WTC11 (cell line): Measurements from ENCODE around the gene CFAP97. TPM values are rescaled to one million over a fixed set of nuclear protein-coding genes. Genes with fewer than 3 reads are reported as not detected.

Source experiments
- ATAC-seq: fragments of 200-7000 bp; cut with Tn5 transposase; 2 replicates; pipeline ENCODE4 v1.10.0; 2021; ENCODE audit warnings: mild to moderate bottlenecking, moderate library complexity
- CTCF ChIA-PET: fragments of 300-600 bp; sonication (Branson Sonifier 250); formaldehyde crosslinking; loops from one replicate; lab custom pipeline; 2021; ENCODE audit warnings: antibody characterized with exemption; lab: Charles Lee
- POLR2A ChIA-PET: fragments of 350-600 bp; sonication (Branson Sonifier 250); formaldehyde crosslinking; loops from one replicate; lab custom pipeline; 2021; ENCODE audit warnings: antibody characterized with exemption; lab: Charles Lee
- DNase-seq: peaks from one replicate; pipeline ENCODE4 v3.0.0; 2021; ENCODE audit warnings: low spot score
- H3K27ac Mint-ChIP-seq: 2 replicates; pipeline ENCODE4 v1.8.0; 2021; ENCODE audit warnings: mixed read lengths
- H3K27me3 Mint-ChIP-seq: 2 replicates; pipeline ENCODE4 v1.8.0; 2021; ENCODE audit warnings: low read depth, mild to moderate bottlenecking, moderate library complexity, mixed read lengths
- H3K36me3 Mint-ChIP-seq: 2 replicates; pipeline ENCODE4 v1.8.0; 2021; ENCODE audit warnings: mixed read lengths
- H3K4me1 Mint-ChIP-seq: 2 replicates; pipeline ENCODE4 v1.8.0; 2022; ENCODE audit warnings: mixed read lengths
- H3K4me3 Mint-ChIP-seq: 2 replicates; pipeline ENCODE4 v1.8.0; 2021; ENCODE audit warnings: mild to moderate bottlenecking, moderate library complexity, mixed read lengths
- H3K9me3 Mint-ChIP-seq: 2 replicates; pipeline ENCODE4 v1.8.0; 2021; ENCODE audit warnings: mixed read lengths
- E2F5 ChIP-seq: sonication (generic); formaldehyde crosslinking; IDR thresholded peaks from 2 replicates; pipeline ENCODE4 v1.8.1; 2022; ENCODE audit warnings: mild to moderate bottlenecking, moderate library complexity, missing genetic modification reagents
- HMGA2 ChIP-seq: fragments of 250-450 bp; sonication (Bioruptor Pico); IDR thresholded peaks from 2 replicates; pipeline ENCODE4 v1.4.0; 2021; ENCODE audit warnings: mild to moderate bottlenecking, moderate library complexity
- IRF2 ChIP-seq: sonication (generic); formaldehyde crosslinking; IDR thresholded peaks from 2 replicates; pipeline ENCODE4 v1.8.0; 2022; ENCODE audit warnings: low read depth, missing genetic modification reagents, borderline replicate concordance
- MLX ChIP-seq: sonication (generic); formaldehyde crosslinking; IDR thresholded peaks from 2 replicates; pipeline ENCODE4 v1.8.1; 2023; ENCODE audit warnings: mild to moderate bottlenecking, missing genetic modification reagents, moderate library complexity
- NFATC4 ChIP-seq: fragments of 250-450 bp; sonication (Bioruptor Pico); IDR thresholded peaks from 2 replicates; pipeline ENCODE4 v1.9.0; 2021; ENCODE audit warnings: mild to moderate bottlenecking
- NFE2L1 ChIP-seq: sonication (generic); formaldehyde crosslinking; IDR thresholded peaks from 2 replicates; pipeline ENCODE4 v1.8.1; 2023; ENCODE audit warnings: missing genetic modification reagents
- NFYB ChIP-seq: sonication (generic); formaldehyde crosslinking; conservative IDR thresholded peaks from 2 replicates; pipeline ENCODE4 v1.8.0; 2022; ENCODE audit warnings: low read depth, missing genetic modification reagents
- NR3C1 ChIP-seq: sonication (generic); formaldehyde crosslinking; conservative IDR thresholded peaks from 2 replicates; pipeline ENCODE4 v1.8.1; 2023; ENCODE audit warnings: low read depth, mild to moderate bottlenecking, missing genetic modification reagents
- SMAD3 ChIP-seq: sonication (generic); formaldehyde crosslinking; IDR thresholded peaks from 2 replicates; pipeline ENCODE4 v1.8.0; 2022; ENCODE audit warnings: missing genetic modification reagents, mild to moderate bottlenecking, borderline replicate concordance
- SOX15 ChIP-seq: fragments of 250-450 bp; sonication (Bioruptor Pico); IDR thresholded peaks from 2 replicates; pipeline ENCODE4 v1.9.0; 2021; ENCODE audit warnings: mild to moderate bottlenecking
- TEAD1 ChIP-seq: sonication (generic); formaldehyde crosslinking; IDR thresholded peaks from 2 replicates; pipeline ENCODE4 v1.8.0; 2022; ENCODE audit warnings: mild to moderate bottlenecking, missing genetic modification reagents
- TP53 ChIP-seq: sonication (generic); formaldehyde crosslinking; IDR thresholded peaks from 2 replicates; pipeline ENCODE4 v1.8.1; 2023; ENCODE audit warnings: mild to moderate bottlenecking, missing genetic modification reagents
- ZNF512 ChIP-seq: sonication (generic); formaldehyde crosslinking; IDR thresholded peaks from 2 replicates; pipeline ENCODE4 v1.8.1; 2022; ENCODE audit warnings: missing genetic modification reagents, borderline replicate concordance
- total RNA-seq: library from RNA; stranded (reverse); gene quantifications from 3 replicates; pipeline ENCODE4 v1.2.3, GENCODE V29; 2021
- TF ChIP-seq, protein P1 (sequence below): fragments of 250-450 bp; sonication (Bioruptor Pico); IDR thresholded peaks from 2 replicates; pipeline ENCODE4 v2.1.2; 2022; ENCODE audit warnings: mild to moderate bottlenecking, moderate library complexity
- TF ChIP-seq, protein P2 (sequence below): sonication (generic); formaldehyde crosslinking; IDR thresholded peaks from 2 replicates; pipeline ENCODE4 v1.8.1; 2023; ENCODE audit warnings: mild to moderate bottlenecking, missing genetic modification reagents, borderline replicate concordance
- TF ChIP-seq, protein P3 (sequence below): sonication (generic); formaldehyde crosslinking; IDR thresholded peaks from 2 replicates; pipeline ENCODE4 v1.8.0; 2023; ENCODE audit warnings: mild to moderate bottlenecking, missing genetic modification reagents
- TF ChIP-seq, protein P4 (sequence below): sonication (generic); formaldehyde crosslinking; IDR thresholded peaks from 2 replicates; pipeline ENCODE4 v1.8.0; 2022; ENCODE audit warnings: missing genetic modification reagents
- TF ChIP-seq, protein P5 (sequence below): sonication (generic); formaldehyde crosslinking; conservative IDR thresholded peaks from 2 replicates; pipeline ENCODE4 v1.8.1; 2022; ENCODE audit warnings: mild to moderate bottlenecking, missing genetic modification reagents
- TF ChIP-seq, protein P6 (sequence below): sonication (generic); formaldehyde crosslinking; IDR thresholded peaks from 2 replicates; pipeline ENCODE4 v1.8.1; 2022; ENCODE audit warnings: low read depth, missing genetic modification reagents, borderline replicate concordance

The CFAP97 gene
- total RNA-seq, 1 experiment from 2014 or later, result 40.3 TPM

DNA sequence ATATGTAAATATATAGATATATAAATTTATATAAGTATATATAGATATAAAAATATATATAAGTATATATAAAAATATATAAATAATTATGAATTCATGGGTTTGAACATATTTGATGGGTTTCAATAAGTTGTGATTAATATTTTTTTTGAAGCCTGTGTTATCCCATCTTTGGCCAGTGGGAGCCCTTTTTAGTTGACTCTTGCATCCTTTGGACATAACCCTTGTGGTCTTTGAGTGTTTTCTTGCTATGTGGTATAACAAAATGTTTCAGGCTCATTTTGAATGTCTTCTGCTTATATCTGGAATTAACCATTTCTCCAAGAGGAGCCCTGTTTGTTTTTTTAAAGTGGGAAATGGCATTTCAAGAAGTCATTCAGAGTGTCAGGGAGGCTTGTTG lies 20.8 kb upstream of the CFAP97 start:
- ATAC-seq (no peak), DNase-seq (no peak)
- Mint-ChIP-seq H3K4me1 (peaks cover 7% of the 10 kb centered on the region), H3K36me3 (0 out of 2 replicates have a peak, but pooled peaks cover 3% of the 10 kb centered on the region), H3K27ac (no peak overlapping the region), H3K27me3 (no peaks in the 10 kb centered on the region), H3K4me3 (no peak overlapping the region), H3K9me3 (no peaks in the 10 kb centered on the region)
- ChIA-PET CTCF (no interaction called here), POLR2A (no interaction called here)
- TF ChIP-seq NFATC4 (CRISPR knock-in tag) (no peak), TEAD1 (CRISPR knock-in tag) (no peak), NR3C1 (no peak), SMAD3 (CRISPR knock-in tag) (no peak), ZNF512 (no peak), SOX15 (CRISPR knock-in tag) (no peak), TP53 (CRISPR knock-in tag) (no peak), E2F5 (CRISPR knock-in tag) (no peak), MLX (no peak), NFE2L1 (CRISPR knock-in tag) (no peak)
- TF ChIP-seq, protein P1, sequence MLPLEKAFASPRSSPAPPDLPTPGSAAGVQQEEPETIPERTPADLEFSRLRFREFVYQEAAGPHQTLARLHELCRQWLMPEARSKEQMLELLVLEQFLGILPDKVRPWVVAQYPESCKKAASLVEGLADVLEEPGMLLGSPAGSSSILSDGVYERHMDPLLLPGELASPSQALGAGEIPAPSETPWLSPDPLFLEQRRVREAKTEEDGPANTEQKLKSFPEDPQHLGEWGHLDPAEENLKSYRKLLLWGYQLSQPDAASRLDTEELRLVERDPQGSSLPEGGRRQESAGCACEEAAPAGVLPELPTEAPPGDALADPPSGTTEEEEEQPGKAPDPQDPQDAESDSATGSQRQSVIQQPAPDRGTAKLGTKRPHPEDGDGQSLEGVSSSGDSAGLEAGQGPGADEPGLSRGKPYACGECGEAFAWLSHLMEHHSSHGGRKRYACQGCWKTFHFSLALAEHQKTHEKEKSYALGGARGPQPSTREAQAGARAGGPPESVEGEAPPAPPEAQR, result no peak
- TF ChIP-seq, protein P2, sequence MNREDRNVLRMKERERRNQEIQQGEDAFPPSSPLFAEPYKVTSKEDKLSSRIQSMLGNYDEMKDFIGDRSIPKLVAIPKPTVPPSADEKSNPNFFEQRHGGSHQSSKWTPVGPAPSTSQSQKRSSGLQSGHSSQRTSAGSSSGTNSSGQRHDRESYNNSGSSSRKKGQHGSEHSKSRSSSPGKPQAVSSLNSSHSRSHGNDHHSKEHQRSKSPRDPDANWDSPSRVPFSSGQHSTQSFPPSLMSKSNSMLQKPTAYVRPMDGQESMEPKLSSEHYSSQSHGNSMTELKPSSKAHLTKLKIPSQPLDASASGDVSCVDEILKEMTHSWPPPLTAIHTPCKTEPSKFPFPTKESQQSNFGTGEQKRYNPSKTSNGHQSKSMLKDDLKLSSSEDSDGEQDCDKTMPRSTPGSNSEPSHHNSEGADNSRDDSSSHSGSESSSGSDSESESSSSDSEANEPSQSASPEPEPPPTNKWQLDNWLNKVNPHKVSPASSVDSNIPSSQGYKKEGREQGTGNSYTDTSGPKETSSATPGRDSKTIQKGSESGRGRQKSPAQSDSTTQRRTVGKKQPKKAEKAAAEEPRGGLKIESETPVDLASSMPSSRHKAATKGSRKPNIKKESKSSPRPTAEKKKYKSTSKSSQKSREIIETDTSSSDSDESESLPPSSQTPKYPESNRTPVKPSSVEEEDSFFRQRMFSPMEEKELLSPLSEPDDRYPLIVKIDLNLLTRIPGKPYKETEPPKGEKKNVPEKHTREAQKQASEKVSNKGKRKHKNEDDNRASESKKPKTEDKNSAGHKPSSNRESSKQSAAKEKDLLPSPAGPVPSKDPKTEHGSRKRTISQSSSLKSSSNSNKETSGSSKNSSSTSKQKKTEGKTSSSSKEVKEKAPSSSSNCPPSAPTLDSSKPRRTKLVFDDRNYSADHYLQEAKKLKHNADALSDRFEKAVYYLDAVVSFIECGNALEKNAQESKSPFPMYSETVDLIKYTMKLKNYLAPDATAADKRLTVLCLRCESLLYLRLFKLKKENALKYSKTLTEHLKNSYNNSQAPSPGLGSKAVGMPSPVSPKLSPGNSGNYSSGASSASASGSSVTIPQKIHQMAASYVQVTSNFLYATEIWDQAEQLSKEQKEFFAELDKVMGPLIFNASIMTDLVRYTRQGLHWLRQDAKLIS (CRISPR knock-in tag), result no peak
- TF ChIP-seq, protein P3, sequence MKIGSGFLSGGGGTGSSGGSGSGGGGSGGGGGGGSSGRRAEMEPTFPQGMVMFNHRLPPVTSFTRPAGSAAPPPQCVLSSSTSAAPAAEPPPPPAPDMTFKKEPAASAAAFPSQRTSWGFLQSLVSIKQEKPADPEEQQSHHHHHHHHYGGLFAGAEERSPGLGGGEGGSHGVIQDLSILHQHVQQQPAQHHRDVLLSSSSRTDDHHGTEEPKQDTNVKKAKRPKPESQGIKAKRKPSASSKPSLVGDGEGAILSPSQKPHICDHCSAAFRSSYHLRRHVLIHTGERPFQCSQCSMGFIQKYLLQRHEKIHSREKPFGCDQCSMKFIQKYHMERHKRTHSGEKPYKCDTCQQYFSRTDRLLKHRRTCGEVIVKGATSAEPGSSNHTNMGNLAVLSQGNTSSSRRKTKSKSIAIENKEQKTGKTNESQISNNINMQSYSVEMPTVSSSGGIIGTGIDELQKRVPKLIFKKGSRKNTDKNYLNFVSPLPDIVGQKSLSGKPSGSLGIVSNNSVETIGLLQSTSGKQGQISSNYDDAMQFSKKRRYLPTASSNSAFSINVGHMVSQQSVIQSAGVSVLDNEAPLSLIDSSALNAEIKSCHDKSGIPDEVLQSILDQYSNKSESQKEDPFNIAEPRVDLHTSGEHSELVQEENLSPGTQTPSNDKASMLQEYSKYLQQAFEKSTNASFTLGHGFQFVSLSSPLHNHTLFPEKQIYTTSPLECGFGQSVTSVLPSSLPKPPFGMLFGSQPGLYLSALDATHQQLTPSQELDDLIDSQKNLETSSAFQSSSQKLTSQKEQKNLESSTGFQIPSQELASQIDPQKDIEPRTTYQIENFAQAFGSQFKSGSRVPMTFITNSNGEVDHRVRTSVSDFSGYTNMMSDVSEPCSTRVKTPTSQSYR (CRISPR knock-in tag), result no peak

DNA sequence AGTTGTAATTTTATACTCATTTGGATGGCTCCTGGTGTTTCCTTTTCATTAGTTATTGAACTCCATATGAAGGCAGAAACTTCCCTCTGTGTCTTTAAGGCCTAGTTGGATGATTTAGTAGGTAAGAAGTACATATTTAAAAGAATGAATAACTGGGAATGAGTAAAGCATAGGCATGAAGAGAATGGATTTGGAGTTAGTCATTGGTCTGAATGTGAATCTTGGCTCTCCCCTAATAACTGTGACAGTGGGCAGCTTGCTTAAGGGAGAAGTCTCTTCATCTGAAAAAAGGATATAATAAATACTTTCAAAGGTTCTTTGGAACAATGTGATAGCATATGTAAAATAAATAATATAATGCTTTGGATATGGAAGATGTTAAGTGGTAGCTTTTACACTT lies 18.8 kb upstream of the CFAP97 start:
- CTCF ChIA-PET, result no interaction called here
- no peaks in the 10 kb centered on the region for H3K27me3 Mint-ChIP-seq
- POLR2A ChIA-PET, result no interaction called here
- DNase-seq (no peak), ATAC-seq (no peak)
- H3K4me3 Mint-ChIP-seq, result no peak overlapping the region
- H3K27ac Mint-ChIP-seq, result no peak overlapping the region
- 0 out of 2 replicates have a peak, but pooled peaks cover 3% of the 10 kb centered on the region for H3K36me3 Mint-ChIP-seq
- H3K9me3 Mint-ChIP-seq, result no peaks in the 10 kb centered on the region
- peaks cover 17% of the 10 kb centered on the region for H3K4me1 Mint-ChIP-seq
- TF ChIP-seq NFE2L1 (CRISPR knock-in tag) (no peak), NFYB (CRISPR knock-in tag) (no peak), NFATC4 (CRISPR knock-in tag) (no peak), HMGA2 (CRISPR knock-in tag) (no peak), IRF2 (CRISPR knock-in tag) (no peak)
- TF ChIP-seq, protein P4, sequence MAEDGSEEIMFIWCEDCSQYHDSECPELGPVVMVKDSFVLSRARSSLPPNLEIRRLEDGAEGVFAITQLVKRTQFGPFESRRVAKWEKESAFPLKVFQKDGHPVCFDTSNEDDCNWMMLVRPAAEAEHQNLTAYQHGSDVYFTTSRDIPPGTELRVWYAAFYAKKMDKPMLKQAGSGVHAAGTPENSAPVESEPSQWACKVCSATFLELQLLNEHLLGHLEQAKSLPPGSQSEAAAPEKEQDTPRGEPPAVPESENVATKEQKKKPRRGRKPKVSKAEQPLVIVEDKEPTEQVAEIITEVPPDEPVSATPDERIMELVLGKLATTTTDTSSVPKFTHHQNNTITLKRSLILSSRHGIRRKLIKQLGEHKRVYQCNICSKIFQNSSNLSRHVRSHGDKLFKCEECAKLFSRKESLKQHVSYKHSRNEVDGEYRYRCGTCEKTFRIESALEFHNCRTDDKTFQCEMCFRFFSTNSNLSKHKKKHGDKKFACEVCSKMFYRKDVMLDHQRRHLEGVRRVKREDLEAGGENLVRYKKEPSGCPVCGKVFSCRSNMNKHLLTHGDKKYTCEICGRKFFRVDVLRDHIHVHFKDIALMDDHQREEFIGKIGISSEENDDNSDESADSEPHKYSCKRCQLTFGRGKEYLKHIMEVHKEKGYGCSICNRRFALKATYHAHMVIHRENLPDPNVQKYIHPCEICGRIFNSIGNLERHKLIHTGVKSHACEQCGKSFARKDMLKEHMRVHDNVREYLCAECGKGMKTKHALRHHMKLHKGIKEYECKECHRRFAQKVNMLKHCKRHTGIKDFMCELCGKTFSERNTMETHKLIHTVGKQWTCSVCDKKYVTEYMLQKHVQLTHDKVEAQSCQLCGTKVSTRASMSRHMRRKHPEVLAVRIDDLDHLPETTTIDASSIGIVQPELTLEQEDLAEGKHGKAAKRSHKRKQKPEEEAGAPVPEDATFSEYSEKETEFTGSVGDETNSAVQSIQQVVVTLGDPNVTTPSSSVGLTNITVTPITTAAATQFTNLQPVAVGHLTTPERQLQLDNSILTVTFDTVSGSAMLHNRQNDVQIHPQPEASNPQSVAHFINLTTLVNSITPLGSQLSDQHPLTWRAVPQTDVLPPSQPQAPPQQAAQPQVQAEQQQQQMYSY (CRISPR knock-in tag), result no peak
- TF ChIP-seq, protein P5, sequence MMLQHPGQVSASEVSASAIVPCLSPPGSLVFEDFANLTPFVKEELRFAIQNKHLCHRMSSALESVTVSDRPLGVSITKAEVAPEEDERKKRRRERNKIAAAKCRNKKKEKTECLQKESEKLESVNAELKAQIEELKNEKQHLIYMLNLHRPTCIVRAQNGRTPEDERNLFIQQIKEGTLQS (CRISPR knock-in tag), result no peak
- TF ChIP-seq, protein P6, sequence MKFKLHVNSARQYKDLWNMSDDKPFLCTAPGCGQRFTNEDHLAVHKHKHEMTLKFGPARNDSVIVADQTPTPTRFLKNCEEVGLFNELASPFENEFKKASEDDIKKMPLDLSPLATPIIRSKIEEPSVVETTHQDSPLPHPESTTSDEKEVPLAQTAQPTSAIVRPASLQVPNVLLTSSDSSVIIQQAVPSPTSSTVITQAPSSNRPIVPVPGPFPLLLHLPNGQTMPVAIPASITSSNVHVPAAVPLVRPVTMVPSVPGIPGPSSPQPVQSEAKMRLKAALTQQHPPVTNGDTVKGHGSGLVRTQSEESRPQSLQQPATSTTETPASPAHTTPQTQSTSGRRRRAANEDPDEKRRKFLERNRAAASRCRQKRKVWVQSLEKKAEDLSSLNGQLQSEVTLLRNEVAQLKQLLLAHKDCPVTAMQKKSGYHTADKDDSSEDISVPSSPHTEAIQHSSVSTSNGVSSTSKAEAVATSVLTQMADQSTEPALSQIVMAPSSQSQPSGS (CRISPR knock-in tag), result no peak
